GM23338 (cell line): ENCODE measurements around the gene GABRR2. TPM values are rescaled to one million over a fixed set of nuclear protein-coding genes. Genes with fewer than 3 reads are reported as not detected.

Experiments
- ATAC-seq: fragments of 200-7000 bp; cut with Tn5 transposase; 3 replicates; pipeline ENCODE4 v1.9.1; 2020
- DNase-seq: peaks from one replicate; pipeline ENCODE4 v3.0.0-alpha.2; 2015; ENCODE audit warnings: low spot score
- H2AFZ ChIP-seq: fragments of 200-600 bp; sonication (generic); 2 replicates; pipeline ENCODE4 v1.8.0; 2016; ENCODE audit warnings: antibody characterized with exemption, mild to moderate bottlenecking, moderate library complexity
- H3F3A ChIP-seq: fragments of 200-600 bp; sonication (generic); replicated peaks from 2 replicates; pipeline ENCODE4 v1.8.0; 2017; ENCODE audit warnings: antibody characterized with exemption, mixed run types, low read depth
- H3K27ac ChIP-seq: fragments of 200-600 bp; sonication (generic); 2 replicates; pipeline ENCODE4 v1.6.1; 2016; ENCODE audit warnings: low read depth
- H3K27me3 ChIP-seq: fragments of 200-600 bp; sonication (generic); 2 replicates; pipeline ENCODE4 v1.8.0; 2016; ENCODE audit warnings: mild to moderate bottlenecking, mixed run types, moderate library complexity; ENCODE audit not compliant: insufficient read depth
- H3K36me3 ChIP-seq: fragments of 200-600 bp; sonication (generic); 2 replicates; pipeline ENCODE4 v1.8.0; 2016; ENCODE audit warnings: mild to moderate bottlenecking; ENCODE audit not compliant: insufficient read depth
- H3K4me1 ChIP-seq: fragments of 200-600 bp; sonication (generic); 2 replicates; pipeline ENCODE4 v1.8.0; 2016; ENCODE audit warnings: mild to moderate bottlenecking, moderate library complexity; ENCODE audit not compliant: insufficient read depth
- H3K4me2 ChIP-seq: fragments of 200-600 bp; sonication (generic); 2 replicates; pipeline ENCODE4 v1.7.1; 2017; ENCODE audit warnings: mixed run types
- H3K4me3 ChIP-seq: fragments of 200-600 bp; sonication (generic); 2 replicates; pipeline ENCODE4 v1.6.1; 2016; ENCODE audit warnings: mixed run types
- H3K79me2 ChIP-seq: fragments of 200-600 bp; sonication (generic); replicated peaks from 2 replicates; pipeline ENCODE4 v1.8.0; 2017; ENCODE audit warnings: mild to moderate bottlenecking; ENCODE audit not compliant: insufficient read depth
- H3K9me2 ChIP-seq: fragments of 200-600 bp; sonication (generic); 2 replicates; pipeline ENCODE4 v1.8.0; 2017; ENCODE audit not compliant: insufficient read depth
- H4K20me1 ChIP-seq: fragments of 200-600 bp; sonication (generic); replicated peaks from 2 replicates; pipeline ENCODE4 v1.8.0; 2017; ENCODE audit warnings: mild to moderate bottlenecking; ENCODE audit not compliant: insufficient read depth
- H3K27ac Mint-ChIP-seq: 2 replicates; pipeline ENCODE4 v1.8.0; 2020; ENCODE audit warnings: inconsistent platforms, mild to moderate bottlenecking, moderate library complexity, mixed read lengths
- H3K27me3 Mint-ChIP-seq: 3 replicates; pipeline ENCODE4 v1.8.0; 2022; ENCODE audit warnings: low read depth, mild to moderate bottlenecking, moderate library complexity, mixed read lengths, inconsistent platforms; ENCODE audit not compliant: insufficient read depth, poor library complexity
- H3K36me3 Mint-ChIP-seq: 3 replicates; pipeline ENCODE4 v1.8.0; 2021; ENCODE audit warnings: low read depth, mild to moderate bottlenecking, inconsistent platforms, moderate library complexity, mixed read lengths
- H3K4me1 Mint-ChIP-seq: 3 replicates; pipeline ENCODE4 v1.8.0; 2020; ENCODE audit warnings: mild to moderate bottlenecking, inconsistent platforms, mixed read lengths
- H3K4me3 Mint-ChIP-seq: 3 replicates; pipeline ENCODE4 v1.8.0; 2021; ENCODE audit warnings: moderate library complexity, mild to moderate bottlenecking, inconsistent platforms, mixed read lengths
- H3K9me3 Mint-ChIP-seq: 3 replicates; pipeline ENCODE4 v1.8.0; 2020; ENCODE audit warnings: moderate library complexity, mild to moderate bottlenecking, inconsistent platforms, mixed read lengths
- CREB1 ChIP-seq: fragments of 250-450 bp; sonication (Bioruptor Pico); IDR thresholded peaks from 2 replicates; pipeline ENCODE4 v1.5.0; 2020; ENCODE audit warnings: low read depth, mild to moderate bottlenecking, moderate library complexity
- JUNB ChIP-seq: IDR thresholded peaks from one replicate; pipeline ENCODE4 v1.6.1; 2016; ENCODE audit warnings: antibody characterized with exemption; ENCODE audit not compliant: unreplicated experiment
- NANOG ChIP-seq: IDR thresholded peaks from 2 replicates; pipeline ENCODE4 v1.6.1; 2016; ENCODE audit warnings: antibody characterized with exemption, borderline replicate concordance
- POLR2AphosphoS5 ChIP-seq: IDR thresholded peaks from 2 replicates; pipeline ENCODE4 v1.6.1; 2016; ENCODE audit warnings: antibody characterized with exemption, low read depth
- ZNF114 ChIP-seq: fragments of 250-450 bp; sonication (Bioruptor Pico); IDR thresholded peaks from 2 replicates; pipeline ENCODE4 v1.5.0; 2020; ENCODE audit warnings: mild to moderate bottlenecking, moderate library complexity
- ZNF331 ChIP-seq: fragments of 250-450 bp; sonication (Bioruptor Pico); IDR thresholded peaks from 2 replicates; pipeline ENCODE4 v1.5.0; 2020; ENCODE audit warnings: low read depth, mild to moderate bottlenecking, moderate library complexity
- polyA plus RNA-seq: library from polyadenylated mRNA; unstranded; fragments of >200 nt; fragmentation: Nextera tagmentation; extraction: Ambion mirVana; gene quantifications from 2 replicates; pipeline ENCODE4 v1.2.1, GENCODE V29; 2016
- total RNA-seq: library from RNA; depleted of rRNA; stranded (reverse); fragments of >200 nt; shearing (Covaris generic); gene quantifications from 2 replicates; pipeline ENCODE4 v1.2.3, GENCODE V29; 2014
- TF ChIP-seq, protein P1 (sequence below): fragments of 250-450 bp; sonication (Bioruptor Pico); IDR thresholded peaks from 2 replicates; pipeline ENCODE4 v1.5.0; 2020; ENCODE audit warnings: mild to moderate bottlenecking, moderate library complexity

The GABRR2 gene
- total and polyA plus RNA-seq, 2 experiments from 2014 or later: not detected

DNA sequence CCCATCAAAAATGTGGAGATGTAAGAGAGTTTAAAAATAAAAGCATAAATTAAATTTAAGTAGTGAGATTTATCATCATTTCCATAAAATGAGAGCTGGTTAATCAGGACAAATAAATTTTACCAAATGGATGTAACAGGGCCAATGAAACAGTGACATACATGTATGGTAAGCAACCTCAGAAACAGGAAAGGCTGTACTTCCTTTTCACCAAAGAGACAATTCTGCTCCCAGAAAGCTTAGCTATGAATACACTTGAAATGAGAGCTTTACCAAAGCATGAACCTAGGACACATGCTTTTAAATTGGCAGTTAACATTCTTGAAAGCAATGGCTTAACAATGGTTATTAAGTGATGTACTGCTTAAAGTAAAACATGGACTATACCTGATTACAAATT is 49.5 kb upstream of the GABRR2 start:
- no peaks in the 10 kb centered on the region for H3K36me3 ChIP-seq
- no peak overlapping the region for H3K27ac Mint-ChIP-seq

DNA sequence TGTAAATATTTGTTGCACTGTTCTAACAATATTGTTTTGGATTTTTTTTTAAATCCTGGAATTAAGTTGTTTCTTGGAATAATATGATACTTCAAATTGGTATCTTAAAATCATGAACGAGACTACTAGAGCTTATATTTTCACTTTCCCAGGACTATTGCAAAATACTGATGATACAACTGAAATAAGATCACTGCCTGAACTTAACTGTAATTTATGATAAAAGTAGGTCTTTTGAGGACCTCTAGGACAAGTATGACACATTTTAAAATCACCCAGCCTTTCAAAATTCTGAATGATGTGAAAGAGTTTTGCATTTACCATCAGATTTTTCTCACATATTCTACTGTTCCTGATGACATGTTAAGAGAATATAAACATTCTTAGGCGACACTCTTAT is 46.1 kb upstream of the GABRR2 start:
- Mint-ChIP-seq H3K4me1 (peaks cover 4% of the 10 kb centered on the region; the same call in 2 of the 3 replicates), H3K36me3 (no peaks in the 10 kb centered on the region), H3K9me3 (no peaks in the 10 kb centered on the region), H3K4me3 (no peak overlapping the region), H3K27ac (no peak overlapping the region), H3K27me3 (no peaks in the 10 kb centered on the region)
- Histone ChIP-seq H3K4me2 (no peak overlapping the region), H3K4me1 (0 out of 2 replicates have a peak, but pooled peaks cover 4% of the 10 kb centered on the region), H3K4me3 (no peak overlapping the region), H3K79me2 (no peaks in the 10 kb centered on the region), H2AFZ (no peak overlapping the region), H3F3A (no peaks in the 10 kb centered on the region; the same call in 1 of the 2 replicates), H3K27ac (no peak overlapping the region), H3K27me3 (0 out of 2 replicates have a peak, but pooled peaks cover 3% of the 10 kb centered on the region), H3K9me2 (no peaks in the 10 kb centered on the region), H4K20me1 (no peaks in the 10 kb centered on the region), H3K36me3 (no peaks in the 10 kb centered on the region)
- DNase-seq (no peak), ATAC-seq (no peak)
- TF ChIP-seq ZNF114 (CRISPR knock-in tag) (no peak), JUNB (no peak)
- TF ChIP-seq, protein P1, sequence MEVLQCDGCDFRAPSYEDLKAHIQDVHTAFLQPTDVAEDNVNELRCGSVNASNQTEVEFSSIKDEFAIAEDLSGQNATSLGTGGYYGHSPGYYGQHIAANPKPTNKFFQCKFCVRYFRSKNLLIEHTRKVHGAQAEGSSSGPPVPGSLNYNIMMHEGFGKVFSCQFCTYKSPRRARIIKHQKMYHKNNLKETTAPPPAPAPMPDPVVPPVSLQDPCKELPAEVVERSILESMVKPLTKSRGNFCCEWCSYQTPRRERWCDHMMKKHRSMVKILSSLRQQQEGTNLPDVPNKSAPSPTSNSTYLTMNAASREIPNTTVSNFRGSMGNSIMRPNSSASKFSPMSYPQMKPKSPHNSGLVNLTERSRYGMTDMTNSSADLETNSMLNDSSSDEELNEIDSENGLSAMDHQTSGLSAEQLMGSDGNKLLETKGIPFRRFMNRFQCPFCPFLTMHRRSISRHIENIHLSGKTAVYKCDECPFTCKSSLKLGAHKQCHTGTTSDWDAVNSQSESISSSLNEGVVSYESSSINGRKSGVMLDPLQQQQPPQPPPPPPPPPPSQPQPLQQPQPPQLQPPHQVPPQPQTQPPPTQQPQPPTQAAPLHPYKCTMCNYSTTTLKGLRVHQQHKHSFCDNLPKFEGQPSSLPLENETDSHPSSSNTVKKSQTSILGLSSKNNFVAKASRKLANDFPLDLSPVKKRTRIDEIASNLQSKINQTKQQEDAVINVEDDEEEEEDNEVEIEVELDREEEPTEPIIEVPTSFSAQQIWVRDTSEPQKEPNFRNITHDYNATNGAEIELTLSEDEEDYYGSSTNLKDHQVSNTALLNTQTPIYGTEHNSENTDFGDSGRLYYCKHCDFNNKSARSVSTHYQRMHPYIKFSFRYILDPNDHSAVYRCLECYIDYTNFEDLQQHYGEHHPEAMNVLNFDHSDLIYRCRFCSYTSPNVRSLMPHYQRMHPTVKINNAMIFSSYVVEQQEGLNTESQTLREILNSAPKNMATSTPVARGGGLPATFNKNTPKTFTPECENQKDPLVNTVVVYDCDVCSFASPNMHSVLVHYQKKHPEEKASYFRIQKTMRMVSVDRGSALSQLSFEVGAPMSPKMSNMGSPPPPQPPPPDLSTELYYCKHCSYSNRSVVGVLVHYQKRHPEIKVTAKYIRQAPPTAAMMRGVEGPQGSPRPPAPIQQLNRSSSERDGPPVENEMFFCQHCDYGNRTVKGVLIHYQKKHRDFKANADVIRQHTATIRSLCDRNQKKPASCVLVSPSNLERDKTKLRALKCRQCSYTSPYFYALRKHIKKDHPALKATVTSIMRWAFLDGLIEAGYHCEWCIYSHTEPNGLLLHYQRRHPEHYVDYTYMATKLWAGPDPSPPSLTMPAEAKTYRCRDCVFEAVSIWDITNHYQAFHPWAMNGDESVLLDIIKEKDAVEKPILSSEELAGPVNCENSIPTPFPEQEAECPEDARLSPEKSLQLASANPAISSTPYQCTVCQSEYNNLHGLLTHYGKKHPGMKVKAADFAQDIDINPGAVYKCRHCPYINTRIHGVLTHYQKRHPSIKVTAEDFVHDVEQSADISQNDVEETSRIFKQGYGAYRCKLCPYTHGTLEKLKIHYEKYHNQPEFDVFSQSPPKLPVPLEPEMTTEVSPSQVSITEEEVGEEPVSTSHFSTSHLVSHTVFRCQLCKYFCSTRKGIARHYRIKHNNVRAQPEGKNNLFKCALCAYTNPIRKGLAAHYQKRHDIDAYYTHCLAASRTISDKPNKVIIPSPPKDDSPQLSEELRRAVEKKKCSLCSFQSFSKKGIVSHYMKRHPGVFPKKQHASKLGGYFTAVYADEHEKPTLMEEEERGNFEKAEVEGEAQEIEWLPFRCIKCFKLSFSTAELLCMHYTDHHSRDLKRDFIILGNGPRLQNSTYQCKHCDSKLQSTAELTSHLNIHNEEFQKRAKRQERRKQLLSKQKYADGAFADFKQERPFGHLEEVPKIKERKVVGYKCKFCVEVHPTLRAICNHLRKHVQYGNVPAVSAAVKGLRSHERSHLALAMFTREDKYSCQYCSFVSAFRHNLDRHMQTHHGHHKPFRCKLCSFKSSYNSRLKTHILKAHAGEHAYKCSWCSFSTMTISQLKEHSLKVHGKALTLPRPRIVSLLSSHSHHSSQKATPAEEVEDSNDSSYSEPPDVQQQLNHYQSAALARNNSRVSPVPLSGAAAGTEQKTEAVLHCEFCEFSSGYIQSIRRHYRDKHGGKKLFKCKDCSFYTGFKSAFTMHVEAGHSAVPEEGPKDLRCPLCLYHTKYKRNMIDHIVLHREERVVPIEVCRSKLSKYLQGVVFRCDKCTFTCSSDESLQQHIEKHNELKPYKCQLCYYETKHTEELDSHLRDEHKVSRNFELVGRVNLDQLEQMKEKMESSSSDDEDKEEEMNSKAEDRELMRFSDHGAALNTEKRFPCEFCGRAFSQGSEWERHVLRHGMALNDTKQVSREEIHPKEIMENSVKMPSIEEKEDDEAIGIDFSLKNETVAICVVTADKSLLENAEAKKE (CRISPR knock-in tag): no peak

More for the DNA sequence above, 49.5 kb upstream of the GABRR2 start:
- no peak for TF ChIP-seq CREB1 (CRISPR knock-in tag)
- no peak for TF ChIP-seq ZNF331
- no peak for TF ChIP-seq JUNB
- TF ChIP-seq NANOG: no peak
- TF ChIP-seq POLR2AphosphoS5: no peak
- no peaks in the 10 kb centered on the region; the same call in 1 of the 2 replicates for H3F3A ChIP-seq
- Mint-ChIP-seq H3K36me3 (no peaks in the 10 kb centered on the region), H3K27me3 (no peaks in the 10 kb centered on the region), H3K9me3 (no peaks in the 10 kb centered on the region; the same call in 2 of the 3 replicates), H3K4me3 (no peak overlapping the region), H3K4me1 (peaks cover 8% of the 10 kb centered on the region; the same call in 2 of the 3 replicates)
- no peak overlapping the region for H3K27ac ChIP-seq
- H3K27me3 ChIP-seq: no peaks in the 10 kb centered on the region
- no peaks in the 10 kb centered on the region for H3K79me2 ChIP-seq
- H3K4me1 ChIP-seq: 0 out of 2 replicates have a peak, but pooled peaks cover 1% of the 10 kb centered on the region
- H3K4me2 ChIP-seq: no peak overlapping the region
- DNase-seq: no peak
- H4K20me1 ChIP-seq: no peaks in the 10 kb centered on the region
- H3K4me3 ChIP-seq: no peak overlapping the region
- ATAC-seq: no peak
- H3K9me2 ChIP-seq: no peaks in the 10 kb centered on the region
- H2AFZ ChIP-seq: no peak overlapping the region
